GM21737 (cell line): ENCODE measurements around the gene LAMA2.

Source experiments
- ATAC-seq: cut with Tn5 transposase; IDR thresholded peaks from one replicate; pipeline ENCODE4 v1.9.1; 2021; ENCODE audit warnings: mild to moderate bottlenecking, moderate library complexity; ENCODE audit not compliant: unreplicated experiment

The LAMA2 gene

GRCh38 chr6:129344379-129344778 lies 461.4 kb downstream of the LAMA2 start:
- ATAC-seq = no peak

GRCh38 chr6:129345890-129346289 lies 463.0 kb downstream of the LAMA2 start:
- no peak for ATAC-seq

- no peak for ATAC-seq
Observed at GRCh38 chr6:129346964-129347363, 464.0 kb downstream of the LAMA2 start.

GRCh38 chr6:129350278-129350677 lies 467.3 kb downstream of the LAMA2 start:
- ATAC-seq = no peak

- ATAC-seq = no peak
Observed at GRCh38 chr6:129351807-129352206, 468.9 kb downstream of the LAMA2 start.

- no peak for ATAC-seq
Observed at GRCh38 chr6:129353067-129353466, 470.1 kb downstream of the LAMA2 start.

GRCh38 chr6:129356129-129356528 lies 473.2 kb downstream of the LAMA2 start:
- no peak for ATAC-seq

GRCh38 chr6:129359811-129360681 lies 477.1 kb downstream of the LAMA2 start:
- no peak for ATAC-seq

GRCh38 chr6:129360682-129360955 lies 477.7 kb downstream of the LAMA2 start:
- ATAC-seq = no peak

- ATAC-seq = no peak
Observed at GRCh38 chr6:129364037-129364436, 481.1 kb downstream of the LAMA2 start.

- ATAC-seq = no peak
Observed at GRCh38 chr6:129364767-129365166, 481.8 kb downstream of the LAMA2 start.

GRCh38 chr6:129368076-129368475 lies 485.1 kb downstream of the LAMA2 start:
- ATAC-seq = no peak

- no peak for ATAC-seq
Observed at GRCh38 chr6:129368970-129369369, 486.0 kb downstream of the LAMA2 start.

GRCh38 chr6:129369737-129370136 lies 486.8 kb downstream of the LAMA2 start:
- no peak for ATAC-seq

GRCh38 chr6:129370268-129370916 lies 487.5 kb downstream of the LAMA2 start:
- ATAC-seq = no peak

GRCh38 chr6:129381885-129382284 lies 498.9 kb downstream of the LAMA2 start:
- ATAC-seq = no peak

GRCh38 chr6:129382916-129383315 lies 500.0 kb downstream of the LAMA2 start:
- ATAC-seq = no peak

GRCh38 chr6:129385117-129385516 lies 502.2 kb downstream of the LAMA2 start:
- no peak for ATAC-seq

GRCh38 chr6:129390900-129391299 lies 508.0 kb downstream of the LAMA2 start:
- ATAC-seq = no peak

- ATAC-seq = no peak
Observed at GRCh38 chr6:129393654-129394053, 510.7 kb downstream of the LAMA2 start.

- ATAC-seq = no peak
Observed at GRCh38 chr6:129398764-129399163, 515.8 kb downstream of the LAMA2 start.

- ATAC-seq = no peak
Observed at GRCh38 chr6:129402244-129402643, 519.3 kb downstream of the LAMA2 start.

GRCh38 chr6:129411092-129411491 lies 528.2 kb downstream of the LAMA2 start:
- ATAC-seq = no peak
